Esophagus (tissue), 2 donors: ENCODE results near the gene DFFB. TPM values are rescaled to one million over a fixed set of nuclear protein-coding genes. Genes with fewer than 3 reads are reported as not detected.

Source experiments
- H3K27ac ChIP-seq, 2 donors: one replicate each; pipeline ENCODE4 v1.5.1; 2013; ENCODE audit warnings: low read depth in 2 of 2, mild to moderate bottlenecking in 2 of 2, inconsistent platforms in 1 of 2, low read length in 1 of 2, moderate library complexity in 1 of 2
- H3K27me3 ChIP-seq, 2 donors: one replicate each; pipeline ENCODE4 v1.6.1; 2013; ENCODE audit warnings: low read length in 2 of 2, control low read depth in 1 of 2, mild to moderate bottlenecking in 1 of 2; ENCODE audit not compliant: insufficient read depth in 2 of 2, control insufficient read depth in 1 of 2
- H3K36me3 ChIP-seq, 2 donors: one replicate each; pipeline ENCODE4 v1.6.1; 2013; ENCODE audit warnings: low read length in 1 of 2; ENCODE audit not compliant: control insufficient read depth in 2 of 2, insufficient read depth in 2 of 2
- H3K4me1 ChIP-seq, 2 donors: one replicate each; pipeline ENCODE4 v1.6.1; 2013; ENCODE audit warnings: low read length in 1 of 2; ENCODE audit not compliant: control insufficient read depth in 2 of 2, insufficient read depth in 2 of 2
- H3K4me3 ChIP-seq, 2 donors: one replicate each; pipeline ENCODE4 v1.5.1; 2013; ENCODE audit warnings: low read length in 2 of 2, mild to moderate bottlenecking in 2 of 2, low read depth in 1 of 2, moderate library complexity in 1 of 2
- H3K9me3 ChIP-seq, 2 donors: one replicate each; pipeline ENCODE4 v1.6.1; 2013; ENCODE audit warnings: mild to moderate bottlenecking in 2 of 2, low read depth in 1 of 2, low read length in 1 of 2, moderate library complexity in 1 of 2; ENCODE audit not compliant: control insufficient read depth in 2 of 2, insufficient read depth in 1 of 2
- WGBS, 2 donors: extraction: QIAGEN DNeasy Blood & Tissue Kit; methylation state at CpG; one replicate each; pipeline ENCODE4 v1.1.7; 2013; 5-methylcytosine and 5-hydroxymethylcytosine counted together
- polyA plus RNA-seq, 2 donors: library from polyadenylated mRNA; stranded (reverse); fragments of 200-250 nt; gene quantifications; one replicate each; pipeline ENCODE4 v1.2.3, GENCODE V29; 2013
- donor health status: healthy with polysubstance abuse.
- donor health status: Bipolar disorder and iron deficiency.

DFFB gene
- polyA plus RNA-seq, 2 donors: 1.9 to 2.3 TPM

- H3K9me3 ChIP-seq: no peaks in the 10 kb centered on the region
- no peaks in the 10 kb centered on the region for H3K4me1 ChIP-seq
- H3K4me3 ChIP-seq: no peak overlapping the region
- WGBS, 2 donors: 81 to 86% methylated on average over 30 of the region's 30 CpGs
- H3K27me3 ChIP-seq: no peaks in the 10 kb centered on the region
- H3K36me3 ChIP-seq: no peaks in the 10 kb centered on the region
- no peak overlapping the region for H3K27ac ChIP-seq
These were observed 52.9 kb downstream of the DFFB start for GRCh38 chr1:3910049-3910731.

- Histone ChIP-seq H3K4me1 (no peaks in the 10 kb centered on the region), H3K4me3 (no peak overlapping the region), H3K9me3 (no peaks in the 10 kb centered on the region), H3K27ac (no peak overlapping the region), H3K36me3 (no peaks in the 10 kb centered on the region), H3K27me3 (no peaks in the 10 kb centered on the region)
- 11 to 13% methylated on average over 34 to 35 of the region's 35 CpGs for WGBS, 2 donors
These were observed 53.9 kb downstream of the DFFB start for GRCh38 chr1:3910857-3911845.

- no peak overlapping the region for H3K27ac ChIP-seq
- no peaks in the 10 kb centered on the region for H3K27me3 ChIP-seq
- WGBS, 2 donors: 86 to 89% methylated on average over 38 of the region's 38 CpGs
- H3K36me3 ChIP-seq: no peaks in the 10 kb centered on the region
- no peaks in the 10 kb centered on the region for H3K9me3 ChIP-seq
- H3K4me1 ChIP-seq: no peaks in the 10 kb centered on the region
- no peak overlapping the region for H3K4me3 ChIP-seq
These were observed 54.9 kb downstream of the DFFB start for GRCh38 chr1:3911981-3912808.

- no peak overlapping the region for H3K4me3 ChIP-seq
- no peaks in the 10 kb centered on the region for H3K4me1 ChIP-seq
- H3K36me3 ChIP-seq: no peaks in the 10 kb centered on the region
- H3K27me3 ChIP-seq: no peaks in the 10 kb centered on the region
- no peak overlapping the region for H3K27ac ChIP-seq
- 91 to 92% methylated on average over 23 of the region's 23 CpGs for WGBS, 2 donors
- no peaks in the 10 kb centered on the region for H3K9me3 ChIP-seq
These were observed 55.8 kb downstream of the DFFB start for GRCh38 chr1:3912809-3913685.

GRCh38 chr1:3914331-3914851 is 57.1 kb downstream of the DFFB start:
- Histone ChIP-seq H3K4me1 (no peaks in the 10 kb centered on the region), H3K36me3 (no peaks in the 10 kb centered on the region), H3K9me3 (no peaks in the 10 kb centered on the region), H3K27ac (no peak overlapping the region), H3K4me3 (no peak overlapping the region), H3K27me3 (no peaks in the 10 kb centered on the region)
- WGBS, 2 donors: 93 to 95% methylated on average over 19 to 21 of the region's 21 CpGs

GRCh38 chr1:3914911-3915310 is 57.6 kb downstream of the DFFB start:
- Histone ChIP-seq H3K9me3 (no peaks in the 10 kb centered on the region), H3K27me3 (no peaks in the 10 kb centered on the region), H3K36me3 (no peaks in the 10 kb centered on the region), H3K4me1 (no peaks in the 10 kb centered on the region), H3K27ac (no peak overlapping the region), H3K4me3 (no peak overlapping the region)
- WGBS, 2 donors: 92 to 93% methylated on average over 14 of the region's 14 CpGs

GRCh38 chr1:3915551-3916121 is 58.4 kb downstream of the DFFB start:
- Histone ChIP-seq H3K4me3 (no peak overlapping the region), H3K36me3 (no peaks in the 10 kb centered on the region), H3K4me1 (no peaks in the 10 kb centered on the region), H3K27me3 (no peaks in the 10 kb centered on the region), H3K27ac (no peak overlapping the region), H3K9me3 (no peaks in the 10 kb centered on the region)
- WGBS, 2 donors: 83 to 85% methylated on average over 15 of the region's 15 CpGs

GRCh38 chr1:3917761-3918160 is 60.5 kb downstream of the DFFB start:
- Histone ChIP-seq H3K27me3 (no peaks in the 10 kb centered on the region), H3K4me1 (no peaks in the 10 kb centered on the region), H3K27ac (no peak overlapping the region), H3K4me3 (no peak overlapping the region), H3K36me3 (no peaks in the 10 kb centered on the region), H3K9me3 (no peaks in the 10 kb centered on the region)
- WGBS, 2 donors: 81 to 87% methylated on average over 8 of the region's 8 CpGs
